Spinal cord (tissue), 10 donors: Measurements from ENCODE around the gene TNFRSF1B. TPM values are rescaled to one million over a fixed set of nuclear protein-coding genes. Genes with fewer than 3 reads are reported as not detected.

ENCODE experiments used
- DNase-seq, 6 donors: peaks; one replicate each; pipeline versions ENCODE4 v3.0.0 to v3.0.0-alpha.2; 2013 to 2015; ENCODE audit warnings: low spot score in 6 of 6, low read depth in 4 of 6
- H3K27ac ChIP-seq: one replicate; pipeline ENCODE4 v1.5.1; 2013; ENCODE audit warnings: low read depth, low read length, control low read depth
- H3K27me3 ChIP-seq: one replicate; pipeline ENCODE4 v1.6.1; 2013; ENCODE audit warnings: low read length; ENCODE audit not compliant: control insufficient read depth, insufficient read depth
- H3K36me3 ChIP-seq: one replicate; pipeline ENCODE4 v1.6.1; 2013; ENCODE audit warnings: low read length; ENCODE audit not compliant: control insufficient read depth, insufficient read depth
- H3K4me1 ChIP-seq: one replicate; pipeline ENCODE4 v1.6.1; 2013; ENCODE audit warnings: low read length; ENCODE audit not compliant: control insufficient read depth, insufficient read depth
- H3K4me3 ChIP-seq: one replicate; pipeline ENCODE4 v1.5.1; 2013; ENCODE audit warnings: low read depth, low read length, control low read depth
- H3K9me3 ChIP-seq: one replicate; pipeline ENCODE4 v1.6.1; 2013; ENCODE audit warnings: low read length; ENCODE audit not compliant: control insufficient read depth, insufficient read depth
- WGBS: methylation state at CpG from one replicate; pipeline ENCODE4 v1.1.5; 2013; ENCODE audit warnings: missing lambda C conversion rate; ENCODE audit not compliant: insufficient coverage; 5-methylcytosine and 5-hydroxymethylcytosine counted together
- polyA plus RNA-seq, 2 donors: library from polyadenylated mRNA; unstranded; fragments of 120-200 nt; gene quantifications; one replicate each; pipeline ENCODE4 v1.2.1, GENCODE V29; 2013; ENCODE audit not compliant: insufficient read length in 2 of 2
- total RNA-seq, 2 donors: library from RNA; depleted of rRNA in 1 of 2; stranded (reverse); fragments of 120-200 nt in 1 of 2; fragments of >200 nt in 1 of 2; gene quantifications; one replicate each; pipeline versions ENCODE4 v1.2.3 to v1.2.4, GENCODE V29; 2013 to 2014
- donor health status: healthy.

Gene TNFRSF1B
- total and polyA plus RNA-seq, 4 donors, result 9.6 to 14.1 (median 10.2) TPM

DNA sequence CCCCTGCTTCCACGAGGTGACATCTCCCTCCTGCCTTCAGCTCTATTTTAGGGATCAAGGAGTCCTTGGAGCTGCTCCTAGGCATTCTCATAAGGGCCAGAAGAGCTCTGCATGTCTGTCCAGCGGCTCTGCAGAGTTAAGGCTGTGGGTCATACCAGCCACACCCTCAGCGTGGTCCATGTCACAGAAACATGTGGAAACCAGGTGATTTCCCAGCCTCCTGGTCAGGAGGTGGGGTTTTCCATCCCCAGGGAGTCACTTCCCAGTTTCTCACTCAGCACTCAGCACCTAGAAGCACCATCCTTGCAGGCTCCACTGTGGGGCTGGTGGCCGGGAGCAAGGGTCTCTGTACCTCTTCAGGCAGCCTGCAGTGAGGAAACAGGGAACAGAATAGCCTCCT lies 1.4 kb upstream of the TNFRSF1B start:
- peaks cover 25% of the 10 kb centered on the region for H3K4me1 ChIP-seq
- peaks cover 23% of the 10 kb centered on the region for H3K27me3 ChIP-seq
- DNase-seq, result no peak

GRCh38 chr1:12167493-12168429 lies 970 bp downstream of the TNFRSF1B start:
- Histone ChIP-seq H3K9me3 (no peaks in the 10 kb centered on the region), H3K4me3 (peak overlapping the region; percentile 40), H3K4me1 (peaks cover 13% of the 10 kb centered on the region), H3K36me3 (no peaks in the 10 kb centered on the region), H3K27ac (no peak overlapping the region), H3K27me3 (peaks cover 23% of the 10 kb centered on the region)
- 36% methylated on average over 33 of the region's 33 CpGs for WGBS
- peak in 1 of 6 donors; percentile 7 for DNase-seq

More for the DNA sequence above, 1.4 kb upstream of the TNFRSF1B start:
- Histone ChIP-seq H3K36me3 (no peaks in the 10 kb centered on the region), H3K4me3 (no peak overlapping the region), H3K9me3 (no peaks in the 10 kb centered on the region), H3K27ac (no peak overlapping the region)
- 88% methylated on average over 4 of the region's 4 CpGs for WGBS

DNA sequence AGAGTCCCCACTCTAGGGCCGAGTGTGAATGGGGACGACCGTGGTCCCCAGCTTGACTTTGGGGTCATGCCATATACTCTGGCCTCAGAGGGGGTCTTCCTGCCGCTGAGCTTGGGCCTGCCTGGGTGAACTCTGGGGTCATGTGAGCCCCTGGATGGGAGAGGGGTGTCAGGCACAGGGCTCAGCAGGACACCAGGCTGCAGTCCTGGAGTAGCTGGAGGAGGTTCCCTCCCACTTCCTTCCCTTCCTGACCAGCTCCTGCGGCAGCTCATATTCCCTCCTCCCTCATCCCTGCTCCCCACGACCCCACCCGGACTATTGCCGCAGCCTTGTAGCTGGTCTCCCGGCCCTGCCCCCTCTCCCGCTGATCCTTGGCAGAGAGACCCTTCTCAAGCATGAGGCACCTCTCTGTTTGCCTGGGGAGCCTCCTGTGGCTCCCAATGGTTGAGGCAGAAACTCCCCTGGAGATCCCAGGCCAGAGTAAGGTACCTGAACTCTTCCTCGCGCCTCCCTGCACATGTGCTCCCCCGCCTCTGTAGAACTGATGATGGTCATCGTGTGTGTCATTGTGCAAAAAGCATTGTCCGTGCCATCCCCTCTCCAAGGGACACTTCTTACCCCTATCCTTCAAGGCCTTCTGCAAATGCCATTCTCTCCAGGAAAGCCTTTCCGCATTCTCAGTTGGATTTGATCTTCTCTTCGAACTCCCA lies 1.8 kb downstream of the TNFRSF1B start:
- Histone ChIP-seq H3K36me3 (no peaks in the 10 kb centered on the region), H3K4me1 (peaks cover 16% of the 10 kb centered on the region), H3K4me3 (peak overlapping the region; percentile 40), H3K9me3 (no peaks in the 10 kb centered on the region), H3K27me3 (peaks cover 23% of the 10 kb centered on the region), H3K27ac (no peak overlapping the region)
- 53% methylated on average over 13 of the region's 17 CpGs for WGBS
- no peak for DNase-seq

- no peak overlapping the region for H3K27ac ChIP-seq
- H3K27me3 ChIP-seq, result peaks cover 23% of the 10 kb centered on the region
- peaks cover 24% of the 10 kb centered on the region for H3K4me1 ChIP-seq
- 75% methylated on average over 3 of the region's 8 CpGs for WGBS
- H3K9me3 ChIP-seq, result no peaks in the 10 kb centered on the region
- no peak for DNase-seq
- no peaks in the 10 kb centered on the region for H3K36me3 ChIP-seq
- no peak overlapping the region for H3K4me3 ChIP-seq
Measured at GRCh38 chr1:12169442-12170135, 2.8 kb downstream of the TNFRSF1B start.

- Histone ChIP-seq H3K27me3 (peaks cover 22% of the 10 kb centered on the region), H3K27ac (no peak overlapping the region), H3K4me3 (no peak overlapping the region), H3K4me1 (peaks cover 30% of the 10 kb centered on the region), H3K9me3 (no peaks in the 10 kb centered on the region), H3K36me3 (no peaks in the 10 kb centered on the region)
- DNase-seq, result no peak
- WGBS, result 89% methylated on average over 2 of the region's 9 CpGs
Measured at GRCh38 chr1:12170263-12170671, 3.5 kb downstream of the TNFRSF1B start.

DNA sequence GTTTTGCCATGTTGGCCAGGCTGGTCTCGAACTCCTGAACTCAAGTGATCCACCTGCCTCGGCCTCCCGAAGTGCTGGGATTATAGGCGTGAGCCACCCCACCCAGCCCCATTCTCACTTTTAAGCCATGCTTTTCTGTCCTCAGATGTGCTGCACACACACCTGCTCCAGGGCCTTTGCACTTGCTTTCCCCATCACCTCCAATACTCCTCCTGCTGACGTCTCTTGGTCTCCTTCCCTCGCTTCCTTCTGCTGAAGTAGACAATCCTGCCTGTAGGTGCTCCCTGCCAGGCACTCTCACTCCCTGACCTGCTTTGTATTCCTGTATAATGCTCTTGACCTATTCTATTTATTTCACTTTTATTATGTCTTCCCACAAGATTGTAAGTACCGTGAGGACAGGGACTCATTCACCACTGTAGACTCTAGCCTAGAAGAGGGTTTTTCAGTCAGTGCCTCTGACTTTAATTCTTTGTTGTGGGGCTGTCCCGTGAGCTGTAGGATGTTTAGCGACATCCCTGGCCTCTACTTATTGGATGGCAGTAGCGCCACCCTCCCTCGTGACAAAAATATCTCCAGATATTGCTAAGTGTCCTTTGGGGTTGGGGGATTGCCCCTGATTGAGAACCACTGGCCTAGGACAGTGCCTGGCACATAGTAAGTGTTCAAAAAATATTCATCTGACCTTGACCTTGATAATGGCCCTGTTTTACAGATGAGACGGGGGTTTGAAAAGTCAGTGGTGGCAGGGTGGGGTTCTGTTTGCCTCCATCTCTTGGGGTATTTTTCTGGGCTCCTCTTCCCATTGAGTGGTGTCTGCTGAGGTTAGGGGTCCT lies 4.6 kb downstream of the TNFRSF1B start:
- Histone ChIP-seq H3K4me1 (peaks cover 34% of the 10 kb centered on the region), H3K4me3 (no peak overlapping the region), H3K27me3 (peaks cover 15% of the 10 kb centered on the region), H3K27ac (no peak overlapping the region), H3K36me3 (no peaks in the 10 kb centered on the region), H3K9me3 (no peaks in the 10 kb centered on the region)
- WGBS, result 92% methylated on average over 9 of the region's 12 CpGs
- DNase-seq, result no peak

- H3K36me3 ChIP-seq, result no peaks in the 10 kb centered on the region
- WGBS, result 92% methylated on average over 11 of the region's 14 CpGs
- no peak overlapping the region for H3K27ac ChIP-seq
- H3K27me3 ChIP-seq, result peaks cover 10% of the 10 kb centered on the region
- H3K4me1 ChIP-seq, result peaks cover 36% of the 10 kb centered on the region
- no peaks in the 10 kb centered on the region for H3K9me3 ChIP-seq
- no peak for DNase-seq
- no peak overlapping the region for H3K4me3 ChIP-seq
Measured at GRCh38 chr1:12172042-12172851, 5.5 kb downstream of the TNFRSF1B start.

DNA sequence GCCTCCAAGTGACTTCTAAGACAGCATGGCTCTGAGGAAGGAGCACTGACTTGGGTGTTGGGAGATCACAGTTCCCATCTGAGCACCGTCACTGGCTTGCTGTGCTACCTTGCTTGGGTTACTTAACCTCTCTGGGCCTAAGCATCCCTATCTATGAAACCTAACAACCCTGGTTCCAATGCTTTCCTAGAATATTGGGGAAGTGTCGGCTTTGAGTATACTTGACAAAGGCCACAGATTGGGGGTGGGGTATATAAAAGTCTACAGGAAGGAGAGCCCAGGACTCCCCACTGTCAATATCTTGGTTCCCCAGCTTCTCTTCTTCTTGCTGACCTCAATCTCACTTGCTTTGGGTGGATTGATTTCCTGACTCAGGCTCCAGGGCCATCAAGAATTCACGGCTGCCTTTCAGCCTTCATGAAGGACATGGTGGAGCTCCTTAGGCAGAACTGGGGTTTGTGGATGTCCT lies 6.3 kb downstream of the TNFRSF1B start:
- H3K4me1 ChIP-seq, result peaks cover 38% of the 10 kb centered on the region
- no peaks in the 10 kb centered on the region for H3K9me3 ChIP-seq
- peaks cover 2% of the 10 kb centered on the region for H3K27me3 ChIP-seq
- H3K4me3 ChIP-seq, result no peak overlapping the region
- H3K36me3 ChIP-seq, result no peaks in the 10 kb centered on the region
- no CpG with 5 or more reads among the region's 3 CpGs for WGBS
- DNase-seq, result no peak
- no peak overlapping the region for H3K27ac ChIP-seq
